HepG2 (cell line): ENCODE results near the gene CAPN7. TPM values are rescaled to one million over a fixed set of nuclear protein-coding genes. Genes with fewer than 3 reads are reported as not detected.

Experiments used
- ATAC-seq: fragments of 200-7000 bp; cut with Tn5 transposase; 3 replicates; pipeline ENCODE4 v1.9.1; 2020; ENCODE audit warnings: mild to moderate bottlenecking, moderate library complexity
- BruUV-seq: library from RNA; stranded (reverse); fragments of 400-500 nt; replicated peaks from 2 replicates; lab custom pipeline; 2021; lab: Mats Ljungman, UMichigan
- CTCF ChIA-PET: fragments of 300-600 bp; formaldehyde crosslinking; extraction: SDS; loops from one replicate; lab custom pipeline; 2021; ENCODE audit warnings: low total read pairs, inconsistent platforms, low intra/inter-chr PET ratio; lab: Yijun Ruan, JAX
- POLR2A ChIA-PET: fragments of 350-600 bp; sonication (Branson Sonifier 250); formaldehyde crosslinking; loops from one replicate; lab custom pipeline; 2020; ENCODE audit warnings: antibody characterized with exemption, inconsistent platforms; lab: Yijun Ruan, JAX
- DNase-seq: peaks from one replicate; pipeline ENCODE4 v3.0.0-alpha.2; 2015; ENCODE audit warnings: low spot score
- FAIRE-seq: peaks from 3 replicates; lab custom pipeline; 2011; peaks lifted over from hg19 to GRCh38; lab: Jason Lieb, UNC
- H2AFZ ChIP-seq: one replicate; pipeline ENCODE4 v1.6.1; 2011; ENCODE audit warnings: low read length, inconsistent platforms
- H3K27ac ChIP-seq: fragments of 300-600 bp; 3 replicates; pipeline ENCODE4 v1.8.0; 2011; ENCODE audit warnings: mixed run types, mild to moderate bottlenecking, mixed read lengths, low read length, inconsistent platforms; ENCODE audit not compliant: insufficient read depth; ENCODE audit errors: extremely low read length
- H3K27me3 ChIP-seq, 2 experiments: fragments of 200-600 bp in 1 of 2; 2 replicates in 1 of 2; 3 replicates in 1 of 2; pipeline versions ENCODE4 v1.6.0 to v1.8.0; 2011; ENCODE audit warnings: low read length in 2 of 2, mild to moderate bottlenecking in 2 of 2, moderate library complexity in 2 of 2, inconsistent platforms in 1 of 2; ENCODE audit not compliant: insufficient read depth in 2 of 2, control insufficient read depth in 1 of 2
- H3K36me3 ChIP-seq, 2 experiments: fragments of 200-600 bp in 1 of 2; replicated peaks in 1 of 2; 2 replicates in 1 of 2; 3 replicates in 1 of 2; pipeline versions ENCODE4 v1.5.1 to v1.8.0; 2011; ENCODE audit warnings: low read length in 2 of 2, inconsistent platforms in 1 of 2; ENCODE audit not compliant: insufficient read depth in 2 of 2, control insufficient read depth in 1 of 2
- H3K4me1 ChIP-seq: 2 replicates; pipeline ENCODE4 v1.5.1; 2012; ENCODE audit warnings: low read length, inconsistent platforms; ENCODE audit not compliant: insufficient read depth
- H3K4me2 ChIP-seq: 2 replicates; pipeline ENCODE4 v1.6.0; 2011; ENCODE audit warnings: low read depth, low read length, inconsistent platforms
- H3K4me3 ChIP-seq, 3 experiments: fragments of 200-600 bp in 1 of 3; sonication (generic), shearing (Covaris generic) in 1 of 3; replicated peaks in 1 of 3; 2 replicates each; pipeline ENCODE4 v1.5.1; 2011 to 2016; ENCODE audit warnings: low read length in 3 of 3, inconsistent platforms in 2 of 3, low read depth in 2 of 3, mild to moderate bottlenecking in 2 of 3, control low read depth in 1 of 3, mixed read lengths in 1 of 3; ENCODE audit not compliant: insufficient read depth in 1 of 3
- H3K79me2 ChIP-seq: one replicate; pipeline ENCODE4 v1.6.1; 2011; ENCODE audit warnings: low read length, inconsistent platforms; ENCODE audit not compliant: insufficient read depth
- H3K9ac ChIP-seq: 2 replicates; pipeline ENCODE4 v1.6.0; 2011; ENCODE audit warnings: mild to moderate bottlenecking, low read depth, low read length, inconsistent platforms; ENCODE audit not compliant: insufficient read depth
- H3K9me3 ChIP-seq: 2 replicates; pipeline ENCODE4 v1.5.1; 2012; ENCODE audit warnings: mild to moderate bottlenecking, low read length
- H4K20me1 ChIP-seq: 2 replicates; pipeline ENCODE4 v1.6.0; 2011; ENCODE audit warnings: inconsistent platforms, mild to moderate bottlenecking, low read length, moderate library complexity; ENCODE audit not compliant: insufficient read depth
- DMAP1 ChIP-seq: IDR thresholded peaks from 2 replicates; pipeline ENCODE4 v1.6.1; 2016
- MTF1 ChIP-seq: sonication (generic); formaldehyde crosslinking; IDR thresholded peaks from 2 replicates; pipeline ENCODE4 v1.5.0; 2020; ENCODE audit warnings: missing genetic modification reagents
- MXD4 ChIP-seq: IDR thresholded peaks from 2 replicates; pipeline ENCODE4 v1.6.1; 2016; ENCODE audit warnings: mild to moderate bottlenecking, missing biosample characterization, missing genetic modification reagents
- SAFB2 ChIP-seq: sonication (generic); formaldehyde crosslinking; IDR thresholded peaks from 2 replicates; pipeline ENCODE4 v1.5.1; 2020; ENCODE audit warnings: missing genetic modification reagents, low read depth, mild to moderate bottlenecking, borderline replicate concordance
- SIN3A ChIP-seq: IDR thresholded peaks from 2 replicates; pipeline ENCODE4 v1.6.1; 2011; ENCODE audit warnings: low read depth, mild to moderate bottlenecking, control low read depth, low read length, borderline replicate concordance
- THYN1 ChIP-seq: sonication (generic); formaldehyde crosslinking; IDR thresholded peaks from 2 replicates; pipeline ENCODE4 v1.8.1; 2023; ENCODE audit warnings: low read depth, mild to moderate bottlenecking, moderate library complexity, missing genetic modification reagents, borderline replicate concordance
- WIZ ChIP-seq: sonication (generic); formaldehyde crosslinking; IDR thresholded peaks from 2 replicates; pipeline ENCODE4 v1.5.1; 2020; ENCODE audit warnings: mild to moderate bottlenecking, missing genetic modification reagents
- ZGPAT ChIP-seq: IDR thresholded peaks from 2 replicates; pipeline ENCODE4 v1.6.1; 2016; ENCODE audit warnings: mild to moderate bottlenecking
- ZNF337 ChIP-seq: sonication (generic); formaldehyde crosslinking; IDR thresholded peaks from 2 replicates; pipeline ENCODE4 v1.5.1; 2020; ENCODE audit warnings: missing genetic modification reagents, low read depth, mild to moderate bottlenecking, borderline replicate concordance
- ZNF550 ChIP-seq: sonication (generic); formaldehyde crosslinking; IDR thresholded peaks from 2 replicates; pipeline ENCODE4 v1.4.0; 2020; ENCODE audit warnings: mild to moderate bottlenecking, missing genetic modification reagents, borderline replicate concordance
- ZNF761 ChIP-seq: sonication (generic); formaldehyde crosslinking; conservative IDR thresholded peaks from 2 replicates; pipeline ENCODE4 v1.4.0; 2020; ENCODE audit warnings: mild to moderate bottlenecking, missing genetic modification reagents
- WGBS: methylation state at CpG from one replicate; pipeline ENCODE4 v1.1.6; 2017; ENCODE audit warnings: low lambda C conversion rate; 5-methylcytosine and 5-hydroxymethylcytosine counted together
- in situ Hi-C: cut with HindIII; loops from 2 replicates; pipeline ENCODE4 v1.10.0; 2017; ENCODE audit warnings: low pct_unique_long_range_greater_than_20kb; ENCODE audit not compliant: extremely low pct_ligation_motif_present
- intact Hi-C: fragments of 100-400 bp; cut with micrococcal nuclease; formaldehyde crosslinking; loops from one replicate; pipeline ENCODE4 v1.10.0; 2022; ENCODE audit not compliant: unreplicated experiment
- polyA plus RNA-seq, 8 experiments: library from polyadenylated mRNA; depleted of rRNA in 3 of 8; stranded (reverse) in 7 of 8; unstranded in 1 of 8; fragments of >200 nt; fragmentation: Illumina TruSeq in 4 of 8; extraction: Trizol in 4 of 8; gene quantifications; 2 replicates each; pipeline versions ENCODE4 v1.2.1 to v1.2.3, GENCODE V29; 2011 to 2016; ENCODE audit warnings: low read depth in 4 of 8, missing spikeins in 1 of 8, mixed read lengths in 1 of 8; ENCODE audit not compliant: insufficient read depth in 1 of 8
- total RNA-seq, 5 experiments: library from RNA; depleted of rRNA; stranded (reverse); fragments of >200 nt; fragmentation: Illumina TruSeq; extraction: Trizol; gene quantifications; 2 replicates each; pipeline ENCODE4 v1.2.3, GENCODE V29; 2016; ENCODE audit warnings: low read depth in 1 of 5
- TF ChIP-seq, protein P1 (sequence below): sonication (generic); formaldehyde crosslinking; IDR thresholded peaks from 2 replicates; pipeline ENCODE4 v1.8.0; 2023; ENCODE audit warnings: mild to moderate bottlenecking, missing genetic modification reagents

The CAPN7 gene
- total and polyA plus RNA-seq, 2 of the 13 experiments (the other 11 are each of a cell fraction or from before 2014, with no cell fraction given), result 16.7 to 36.8 TPM

GRCh38 chr3:15198686-15199085 lies 7.4 kb upstream of the CAPN7 start (continued):
- TF ChIP-seq ZGPAT (CRISPR knock-in tag) (no peak), SIN3A (no peak), ZNF337 (CRISPR knock-in tag) (no peak), MTF1 (CRISPR knock-in tag) (no peak), ZNF550 (CRISPR knock-in tag) (no peak), DMAP1 (CRISPR knock-in tag) (no peak)
- TF ChIP-seq, all 625 proteins: peak for 0

- Histone ChIP-seq H3K4me1 (peaks cover 19% of the 10 kb centered on the region), H3K36me3 (no peaks in the 10 kb centered on the region), H4K20me1 (no peaks in the 10 kb centered on the region), H3K4me3 (no peak overlapping the region), H3K9me3 (no peaks in the 10 kb centered on the region), H3K4me2 (no peak overlapping the region), H3K27ac (no peak overlapping the region), H2AFZ (no peak overlapping the region), H3K79me2 (no peaks in the 10 kb centered on the region), H3K27me3 (no peaks in the 10 kb centered on the region), H3K9ac (no peak overlapping the region)
- CTCF ChIA-PET, result no interaction called here
- FAIRE-seq (no peak), ATAC-seq (no peak), DNase-seq (no peak)
- POLR2A ChIA-PET, result no interaction called here
- TF ChIP-seq ZNF761 (CRISPR knock-in tag) (no peak), MXD4 (no peak), SAFB2 (CRISPR knock-in tag) (no peak), WIZ (no peak), THYN1 (CRISPR knock-in tag) (no peak)
- TF ChIP-seq, protein P1, sequence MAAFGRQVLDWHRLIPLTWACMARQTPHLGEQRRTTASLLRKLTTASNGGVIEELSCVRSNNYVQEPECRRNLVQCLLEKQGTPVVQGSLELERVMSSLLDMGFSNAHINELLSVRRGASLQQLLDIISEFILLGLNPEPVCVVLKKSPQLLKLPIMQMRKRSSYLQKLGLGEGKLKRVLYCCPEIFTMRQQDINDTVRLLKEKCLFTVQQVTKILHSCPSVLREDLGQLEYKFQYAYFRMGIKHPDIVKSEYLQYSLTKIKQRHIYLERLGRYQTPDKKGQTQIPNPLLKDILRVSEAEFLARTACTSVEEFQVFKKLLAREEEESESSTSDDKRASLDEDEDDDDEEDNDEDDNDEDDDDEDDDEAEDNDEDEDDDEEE, result no peak
- WGBS, result 81% methylated on average over 10 of the region's 10 CpGs
- intact Hi-C loops, result loop anchor here (5.0 to 10.0 kb wide), 5 partner anchors 52 to 355 kb away; partner anchors contain the start of gene NR2C2
- in situ Hi-C loops, result loop anchor here (10.0 kb wide), 2 partner anchors 85 to 205 kb away; no protein-coding TSS in a partner anchor
- no TSS peak for BruUV-seq
Observed at GRCh38 chr3:15199493-15200105, 6.4 kb upstream of the CAPN7 start.
